ENCODE measurements around the gene KCNMB2. TPM values are rescaled to one million over a fixed set of nuclear protein-coding genes. Genes with fewer than 3 reads are reported as not detected.

The KCNMB2 gene
- polyA plus RNA-seq, 4 donors: 0.06 to 3.9 (median 1.4) TPM; not detected in 1

DNA sequence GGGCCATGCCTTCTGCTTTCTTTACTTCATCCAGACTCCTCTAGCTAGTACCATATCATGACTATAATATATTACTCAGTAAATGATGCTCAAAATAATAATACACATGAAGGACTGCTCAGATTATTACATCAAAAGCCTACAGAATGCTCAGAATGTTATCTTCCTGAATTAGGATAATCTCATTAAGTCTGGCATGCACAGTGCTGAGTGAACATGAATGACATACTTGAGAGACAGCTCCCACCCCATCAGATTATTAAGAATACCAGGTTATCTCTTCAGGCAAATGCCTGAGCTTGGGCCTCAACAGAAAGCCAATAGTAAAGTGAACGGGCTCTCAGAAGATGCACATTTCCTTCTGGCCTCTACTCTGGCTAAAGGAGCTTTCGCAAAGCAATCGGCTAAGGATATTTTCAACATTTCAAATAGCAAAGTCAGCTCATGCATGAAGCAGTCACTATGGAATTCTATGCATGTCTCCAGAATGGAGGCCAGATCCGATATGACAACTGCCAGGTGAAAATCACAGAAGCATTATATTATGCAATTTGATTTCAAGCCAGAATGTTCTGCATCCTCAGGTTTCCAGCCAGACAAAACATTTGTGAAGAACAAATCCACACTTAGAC, 122.6 kb downstream of the KCNMB2 start:
- H3K36me3 ChIP-seq (ENCODE audit: control insufficient read depth in 3 of 3, insufficient read depth in 2 of 3, low read depth in 1 of 3, low read length in 3 of 3): no peaks in the 10 kb centered on the region
- DNase-seq (no peak), FAIRE-seq (no peak)
- 86 to 90% (median 88%) methylated on average over 4 of the region's 4 CpGs for WGBS, 3 donors
- no peaks in the 10 kb centered on the region for H3K4me1 ChIP-seq (ENCODE audit: control insufficient read depth in 3 of 3, insufficient read depth in 2 of 3, low read depth in 1 of 3, low read length in 2 of 3)
- no peak overlapping the region for H3K4me3 ChIP-seq (ENCODE audit: low read depth in 1 of 3, low read length in 3 of 3)
- no peaks in the 10 kb centered on the region for H3K27me3 ChIP-seq (ENCODE audit: control insufficient read depth in 3 of 3, insufficient read depth in 3 of 3, low read length in 3 of 3)
- H3K27ac ChIP-seq (ENCODE audit: low read depth in 1 of 3, low read length in 2 of 3): no peak overlapping the region
- peaks cover 0 to 3% of the 10 kb centered on the region in 2 donors for H3K9me3 ChIP-seq (ENCODE audit: control insufficient read depth in 2 of 2, insufficient read depth in 1 of 2, low read depth in 1 of 2, low read length in 1 of 2)

DNA sequence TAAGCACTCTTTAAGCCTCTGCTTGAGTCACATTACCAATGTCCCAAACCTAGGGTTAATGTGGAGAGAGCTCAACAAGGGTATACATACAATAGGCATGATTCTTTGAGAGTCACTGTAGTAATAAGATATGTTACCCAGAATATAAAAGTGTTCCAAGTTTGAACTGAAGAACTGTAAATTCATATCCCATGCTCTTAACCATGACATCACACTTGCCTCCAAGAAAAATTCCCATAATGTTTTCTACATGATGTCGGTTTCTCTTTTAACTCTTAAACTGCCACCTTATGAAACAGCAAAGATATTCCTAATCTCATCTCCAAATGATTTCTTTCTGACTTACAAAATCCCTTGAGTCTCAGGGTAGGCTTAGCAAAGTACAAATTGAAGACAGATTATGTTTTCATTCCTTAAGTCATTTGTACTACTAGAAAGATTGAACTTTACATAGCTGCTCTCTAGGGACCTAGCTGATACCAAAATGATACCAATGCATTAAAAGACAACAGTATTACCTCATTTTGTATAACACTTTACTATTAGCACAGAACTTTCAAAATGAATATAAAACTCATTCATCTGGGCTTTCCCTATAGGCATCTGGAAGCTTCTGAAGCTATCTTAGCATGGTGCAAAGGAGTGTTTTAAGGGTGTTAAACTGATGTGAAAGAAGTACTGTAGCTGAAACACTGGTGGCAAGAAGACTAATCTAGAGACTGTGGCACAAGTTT, 127.1 kb downstream of the KCNMB2 start:
- no peaks in the 10 kb centered on the region for H3K36me3 ChIP-seq (ENCODE audit: control insufficient read depth in 3 of 3, insufficient read depth in 2 of 3, low read depth in 1 of 3, low read length in 3 of 3)
- H3K27me3 ChIP-seq (ENCODE audit: control insufficient read depth in 3 of 3, insufficient read depth in 3 of 3, low read length in 3 of 3): no peaks in the 10 kb centered on the region
- WGBS, 3 donors: 64 to 83% (median 78%) methylated on average over 1 of the region's 1 CpG
- no peaks in the 10 kb centered on the region for H3K9me3 ChIP-seq (ENCODE audit: control insufficient read depth in 2 of 2, insufficient read depth in 1 of 2, low read depth in 1 of 2, low read length in 1 of 2)
- DNase-seq: no peak
- no peak overlapping the region for H3K4me3 ChIP-seq (ENCODE audit: low read depth in 1 of 3, low read length in 3 of 3)
- H3K27ac ChIP-seq (ENCODE audit: low read depth in 1 of 3, low read length in 2 of 3): no peak overlapping the region
- FAIRE-seq: no peak
- H3K4me1 ChIP-seq (ENCODE audit: control insufficient read depth in 3 of 3, insufficient read depth in 2 of 3, low read depth in 1 of 3, low read length in 2 of 3): no peaks in the 10 kb centered on the region

- Histone ChIP-seq H3K27ac (ENCODE audit: low read depth in 1 of 3, low read length in 2 of 3) (no peak overlapping the region), H3K9me3 (ENCODE audit: control insufficient read depth in 2 of 2, insufficient read depth in 1 of 2, low read depth in 1 of 2, low read length in 1 of 2) (no peaks in the 10 kb centered on the region), H3K36me3 (ENCODE audit: control insufficient read depth in 3 of 3, insufficient read depth in 2 of 3, low read depth in 1 of 3, low read length in 3 of 3) (no peaks in the 10 kb centered on the region), H3K27me3 (ENCODE audit: control insufficient read depth in 3 of 3, insufficient read depth in 3 of 3, low read length in 3 of 3) (no peaks in the 10 kb centered on the region), H3K4me1 (ENCODE audit: control insufficient read depth in 3 of 3, insufficient read depth in 2 of 3, low read depth in 1 of 3, low read length in 2 of 3) (no peaks in the 10 kb centered on the region), H3K4me3 (ENCODE audit: low read depth in 1 of 3, low read length in 3 of 3) (no peak overlapping the region)
- FAIRE-seq (no peak), DNase-seq (no peak)
- WGBS, 3 donors: 62 to 68% (median 68%) methylated on average over 4 of the region's 4 CpGs
These were observed 129.5 kb downstream of the KCNMB2 start for GRCh38 chr3:178665747-178666146.

- Histone ChIP-seq H3K9me3 (ENCODE audit: control insufficient read depth in 2 of 2, insufficient read depth in 1 of 2, low read depth in 1 of 2, low read length in 1 of 2) (no peaks in the 10 kb centered on the region), H3K27me3 (ENCODE audit: control insufficient read depth in 3 of 3, insufficient read depth in 3 of 3, low read length in 3 of 3) (no peaks in the 10 kb centered on the region), H3K4me3 (ENCODE audit: low read depth in 1 of 3, low read length in 3 of 3) (no peak overlapping the region), H3K27ac (ENCODE audit: low read depth in 1 of 3, low read length in 2 of 3) (no peak overlapping the region), H3K36me3 (ENCODE audit: control insufficient read depth in 3 of 3, insufficient read depth in 2 of 3, low read depth in 1 of 3, low read length in 3 of 3) (no peaks in the 10 kb centered on the region), H3K4me1 (ENCODE audit: control insufficient read depth in 3 of 3, insufficient read depth in 2 of 3, low read depth in 1 of 3, low read length in 2 of 3) (no peaks in the 10 kb centered on the region)
- FAIRE-seq (no peak), DNase-seq (no peak)
- WGBS, 3 donors: 23 to 37% (median 31%) methylated on average over 2 of the region's 2 CpGs
These were observed 132.9 kb downstream of the KCNMB2 start for GRCh38 chr3:178669022-178669601.

DNA sequence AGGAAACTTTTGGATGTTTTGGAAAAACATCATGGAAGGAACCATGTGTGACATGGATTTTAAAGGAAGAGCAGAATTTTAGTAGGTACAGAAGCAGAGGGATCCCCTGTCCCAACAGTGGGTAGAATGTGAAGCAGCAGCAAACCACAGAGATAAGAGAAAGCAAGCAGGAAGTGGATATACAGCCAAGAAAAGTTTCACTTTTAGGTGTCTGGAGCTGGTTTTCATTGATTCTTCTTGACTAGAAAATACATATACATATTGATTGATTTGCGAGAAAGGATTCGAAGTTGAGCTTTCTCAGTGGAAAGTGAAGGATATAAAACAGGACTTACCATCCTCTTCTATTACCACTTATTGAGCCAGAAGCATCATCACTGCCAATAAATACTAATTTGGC, 133.5 kb downstream of the KCNMB2 start:
- Histone ChIP-seq H3K27ac (ENCODE audit: low read depth in 1 of 3, low read length in 2 of 3) (no peak overlapping the region), H3K4me3 (ENCODE audit: low read depth in 1 of 3, low read length in 3 of 3) (no peak overlapping the region), H3K9me3 (ENCODE audit: control insufficient read depth in 2 of 2, insufficient read depth in 1 of 2, low read depth in 1 of 2, low read length in 1 of 2) (no peaks in the 10 kb centered on the region), H3K4me1 (ENCODE audit: control insufficient read depth in 3 of 3, insufficient read depth in 2 of 3, low read depth in 1 of 3, low read length in 2 of 3) (no peaks in the 10 kb centered on the region), H3K36me3 (ENCODE audit: control insufficient read depth in 3 of 3, insufficient read depth in 2 of 3, low read depth in 1 of 3, low read length in 3 of 3) (no peaks in the 10 kb centered on the region), H3K27me3 (ENCODE audit: control insufficient read depth in 3 of 3, insufficient read depth in 3 of 3, low read length in 3 of 3) (no peaks in the 10 kb centered on the region)
- no peak for DNase-seq
- WGBS, 3 donors: 88 to 95% (median 93%) methylated on average over 2 of the region's 2 CpGs
- no peak for FAIRE-seq

DNA sequence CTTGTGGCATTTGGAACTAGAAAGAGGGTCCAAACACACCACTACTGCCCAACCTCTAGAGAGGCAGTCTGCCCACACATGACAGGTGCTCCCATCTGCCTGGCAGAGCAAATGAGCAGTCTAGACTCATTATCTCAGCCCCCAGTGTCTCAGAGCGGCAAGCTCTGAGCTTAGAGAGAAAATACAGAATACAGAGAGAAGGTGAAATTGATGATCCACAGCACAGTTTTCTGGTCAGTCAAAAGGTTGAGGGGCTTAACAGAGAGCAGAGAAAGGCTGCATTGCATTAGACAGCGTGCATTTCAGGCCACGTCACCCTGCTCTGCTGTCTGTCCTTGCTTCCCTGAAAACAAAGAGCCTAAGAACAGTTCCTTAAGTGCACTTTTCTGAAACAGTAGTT, 135.1 kb downstream of the KCNMB2 start:
- Histone ChIP-seq H3K4me1 (ENCODE audit: control insufficient read depth in 3 of 3, insufficient read depth in 2 of 3, low read depth in 1 of 3, low read length in 2 of 3) (no peaks in the 10 kb centered on the region), H3K27ac (ENCODE audit: low read depth in 1 of 3, low read length in 2 of 3) (no peak overlapping the region), H3K36me3 (ENCODE audit: control insufficient read depth in 3 of 3, insufficient read depth in 2 of 3, low read depth in 1 of 3, low read length in 3 of 3) (no peaks in the 10 kb centered on the region), H3K27me3 (ENCODE audit: control insufficient read depth in 3 of 3, insufficient read depth in 3 of 3, low read length in 3 of 3) (no peaks in the 10 kb centered on the region), H3K9me3 (ENCODE audit: control insufficient read depth in 2 of 2, insufficient read depth in 1 of 2, low read depth in 1 of 2, low read length in 1 of 2) (no peaks in the 10 kb centered on the region), H3K4me3 (ENCODE audit: low read depth in 1 of 3, low read length in 3 of 3) (no peak overlapping the region)
- 46 to 50% (median 48%) methylated on average over 3 of the region's 3 CpGs for WGBS, 3 donors
- no peak for DNase-seq
- FAIRE-seq: no peak

- DNase-seq: no peak
- FAIRE-seq: no peak
- WGBS, 3 donors: 3 to 16% (median 10%) methylated on average over 1 of the region's 1 CpG
These were observed 135.6 kb downstream of the KCNMB2 start for GRCh38 chr3:178671791-178672190.

GRCh38 chr3:178672275-178672674, 136.0 kb downstream of the KCNMB2 start:
- 60 to 88% (median 72%) methylated on average over 3 of the region's 3 CpGs for WGBS, 3 donors
- H3K27ac ChIP-seq (ENCODE audit: low read depth in 1 of 3, low read length in 2 of 3): no peak overlapping the region
- no peak overlapping the region for H3K4me3 ChIP-seq (ENCODE audit: low read depth in 1 of 3, low read length in 3 of 3)
- no peaks in the 10 kb centered on the region for H3K36me3 ChIP-seq (ENCODE audit: control insufficient read depth in 3 of 3, insufficient read depth in 2 of 3, low read depth in 1 of 3, low read length in 3 of 3)
- FAIRE-seq (no peak), DNase-seq (no peak)
- H3K27me3 ChIP-seq (ENCODE audit: control insufficient read depth in 3 of 3, insufficient read depth in 3 of 3, low read length in 3 of 3): no peaks in the 10 kb centered on the region
- no peaks in the 10 kb centered on the region for H3K9me3 ChIP-seq (ENCODE audit: control insufficient read depth in 2 of 2, insufficient read depth in 1 of 2, low read depth in 1 of 2, low read length in 1 of 2)
- H3K4me1 ChIP-seq (ENCODE audit: control insufficient read depth in 3 of 3, insufficient read depth in 2 of 3, low read depth in 1 of 3, low read length in 2 of 3): no peaks in the 10 kb centered on the region

More at GRCh38 chr3:178671791-178672190, 135.6 kb downstream of the KCNMB2 start:
- H3K27me3 ChIP-seq (ENCODE audit: control insufficient read depth in 3 of 3, insufficient read depth in 3 of 3, low read length in 3 of 3): no peaks in the 10 kb centered on the region
- no peak overlapping the region for H3K27ac ChIP-seq (ENCODE audit: low read depth in 1 of 3, low read length in 2 of 3)
- no peaks in the 10 kb centered on the region for H3K9me3 ChIP-seq (ENCODE audit: control insufficient read depth in 2 of 2, insufficient read depth in 1 of 2, low read depth in 1 of 2, low read length in 1 of 2)
- H3K4me1 ChIP-seq (ENCODE audit: control insufficient read depth in 3 of 3, insufficient read depth in 2 of 3, low read depth in 1 of 3, low read length in 2 of 3): no peaks in the 10 kb centered on the region
- no peak overlapping the region for H3K4me3 ChIP-seq (ENCODE audit: low read depth in 1 of 3, low read length in 3 of 3)
- H3K36me3 ChIP-seq (ENCODE audit: control insufficient read depth in 3 of 3, insufficient read depth in 2 of 3, low read depth in 1 of 3, low read length in 3 of 3): no peaks in the 10 kb centered on the region

All from small intestine (tissue), 7 donors.